GM12878 (cell line): ENCODE results near the gene COL18A1. TPM values are rescaled to one million over a fixed set of nuclear protein-coding genes. Genes with fewer than 3 reads are reported as not detected.

Experiments used
- ATAC-seq: fragments of 200-7000 bp; cut with Tn5 transposase; 3 replicates; pipeline ENCODE4 v1.9.1; 2020; ENCODE audit warnings: mild to moderate bottlenecking, moderate library complexity
- BruUV-seq: library from RNA; stranded (reverse); fragments of 400-500 nt; replicated peaks from 2 replicates; lab custom pipeline; 2021; lab: Mats Ljungman, UMichigan
- CTCF ChIA-PET: fragments of 300-600 bp; sonication (Branson Sonifier 250); formaldehyde crosslinking; extraction: SDS; loops from one replicate; lab custom pipeline; 2021; ENCODE audit warnings: inconsistent platforms; lab: Yijun Ruan, JAX
- POLR2A ChIA-PET: fragments of 350-600 bp; formaldehyde crosslinking; extraction: SDS; loops from one replicate; lab custom pipeline; 2021; ENCODE audit warnings: inconsistent platforms; lab: Charles Lee
- RAD21 ChIA-PET: fragments of 300-600 bp; sonication (Branson Sonifier 250); formaldehyde crosslinking; loops from one replicate; lab custom pipeline; 2023; ENCODE audit warnings: antibody characterized with exemption; ENCODE audit not compliant: unreplicated experiment; lab: Charles Lee
- SMC1A ChIA-PET: fragments of 300-600 bp; sonication (Branson Sonifier 250); formaldehyde crosslinking; loops from one replicate; lab custom pipeline; 2023; ENCODE audit not compliant: unreplicated experiment, uncharacterized antibody; lab: Charles Lee
- DNase-seq: peaks from one replicate; pipeline ENCODE4 v3.0.0-alpha.2; 2011; ENCODE audit warnings: low read depth, low spot score
- FAIRE-seq: peaks from 3 replicates; lab custom pipeline; 2011; peaks lifted over from hg19 to GRCh38; lab: Jason Lieb, UNC
- H2AFZ ChIP-seq: 2 replicates; pipeline ENCODE4 v1.6.0; 2011; ENCODE audit warnings: low read depth, low read length, control low read depth; ENCODE audit not compliant: control insufficient read depth
- H3K27ac ChIP-seq: 2 replicates; pipeline ENCODE4 v1.5.1; 2011; ENCODE audit warnings: control low read depth; ENCODE audit not compliant: control insufficient read depth, insufficient read depth
- H3K27me3 ChIP-seq, 2 experiments: replicated peaks in 1 of 2; 2 replicates each; pipeline versions ENCODE4 v1.6.0 to v1.6.1; 2011; ENCODE audit warnings: low read length in 1 of 2; ENCODE audit not compliant: control insufficient read depth in 2 of 2, insufficient read depth in 2 of 2
- H3K36me3 ChIP-seq, 2 experiments: 2 replicates each; pipeline ENCODE4 v1.5.1; 2011; ENCODE audit warnings: low read length in 1 of 2; ENCODE audit not compliant: control insufficient read depth in 2 of 2, insufficient read depth in 2 of 2
- H3K4me1 ChIP-seq: 2 replicates; pipeline ENCODE4 v1.6.1; 2011; ENCODE audit warnings: mild to moderate bottlenecking, low read length, moderate library complexity, mixed read lengths; ENCODE audit not compliant: control insufficient read depth, insufficient read depth
- H3K4me2 ChIP-seq: 2 replicates; pipeline ENCODE4 v1.6.0; 2011; ENCODE audit warnings: control low read depth; ENCODE audit not compliant: control insufficient read depth, insufficient read depth
- H3K4me3 ChIP-seq: fragments of 200-600 bp; sonication (generic); 2 replicates; pipeline ENCODE4 v1.5.1; 2016
- H3K79me2 ChIP-seq: 2 replicates; pipeline ENCODE4 v1.6.0; 2011; ENCODE audit warnings: low read length; ENCODE audit not compliant: control insufficient read depth, insufficient read depth
- H3K9ac ChIP-seq: 2 replicates; pipeline ENCODE4 v1.8.0; 2011; ENCODE audit warnings: low read length, control low read depth, mixed read lengths; ENCODE audit not compliant: control insufficient read depth, insufficient read depth
- H3K9me3 ChIP-seq: replicated peaks from 3 replicates; pipeline ENCODE4 v1.5.1; 2011; ENCODE audit warnings: mild to moderate bottlenecking, low read length; ENCODE audit not compliant: control insufficient read depth, insufficient read depth
- H4K20me1 ChIP-seq: 2 replicates; pipeline ENCODE4 v1.6.0; 2011; ENCODE audit not compliant: control insufficient read depth, insufficient read depth
- ATF2 ChIP-seq: IDR thresholded peaks from 2 replicates; pipeline ENCODE4 v1.6.1; 2012; ENCODE audit warnings: low read length, inconsistent platforms
- BMI1 ChIP-seq: fragments of 450-650 bp; IDR thresholded peaks from 2 replicates; pipeline ENCODE4 v1.6.1; 2016; ENCODE audit warnings: mild to moderate bottlenecking, moderate library complexity, borderline replicate concordance
- BRCA1 ChIP-seq: IDR thresholded peaks from 2 replicates; pipeline ENCODE4 v1.6.1; 2011; ENCODE audit warnings: low read depth, low read length, improper control_type of control experiment
- CHD1 ChIP-seq: IDR thresholded peaks from 2 replicates; pipeline ENCODE4 v1.6.1; 2012; ENCODE audit warnings: low read depth, low read length, improper control_type of control experiment
- GATAD2B ChIP-seq: fragments of 450-650 bp; conservative IDR thresholded peaks from 2 replicates; pipeline ENCODE4 v1.6.1; 2017; ENCODE audit warnings: low read depth, mild to moderate bottlenecking, moderate library complexity
- HCFC1 ChIP-seq: fragments of 150-350 bp; IDR thresholded peaks from 2 replicates; pipeline ENCODE4 v1.6.1; 2014; ENCODE audit warnings: low read length
- HDGF ChIP-seq: fragments of 450-650 bp; IDR thresholded peaks from 2 replicates; pipeline ENCODE4 v1.6.1; 2016; ENCODE audit warnings: antibody characterized with exemption
- IRF3 ChIP-seq: fragments of 450-650 bp; IDR thresholded peaks from 2 replicates; pipeline ENCODE4 v1.6.1; 2014; ENCODE audit warnings: mild to moderate bottlenecking
- MEF2A ChIP-seq: IDR thresholded peaks from 2 replicates; pipeline ENCODE4 v1.6.1; 2011; ENCODE audit warnings: low read depth, mild to moderate bottlenecking, low read length, moderate library complexity; ENCODE audit not compliant: insufficient read depth
- NR2C1 ChIP-seq: fragments of 450-650 bp; IDR thresholded peaks from 2 replicates; pipeline ENCODE4 v1.6.1; 2017; ENCODE audit warnings: antibody characterized with exemption, mild to moderate bottlenecking, moderate library complexity
- POLR2AphosphoS2 ChIP-seq: IDR thresholded peaks from 2 replicates; pipeline ENCODE4 v1.6.1; 2011; ENCODE audit warnings: low read depth, mild to moderate bottlenecking, low read length, improper control_type of control experiment, moderate library complexity
- RUNX3 ChIP-seq: IDR thresholded peaks from 2 replicates; pipeline ENCODE4 v1.6.1; 2012; ENCODE audit warnings: low read length, inconsistent platforms
- SPI1 ChIP-seq: IDR thresholded peaks from 2 replicates; pipeline ENCODE4 v1.6.1; 2011; ENCODE audit warnings: low read depth, mild to moderate bottlenecking, low read length, moderate library complexity, borderline replicate concordance; ENCODE audit not compliant: insufficient read depth
- TCF12 ChIP-seq: IDR thresholded peaks from 2 replicates; pipeline ENCODE4 v1.6.1; 2011; ENCODE audit warnings: low read depth, mild to moderate bottlenecking, low read length
- TCF7 ChIP-seq: IDR thresholded peaks from 2 replicates; pipeline ENCODE4 v1.6.1; 2014; ENCODE audit warnings: antibody characterized with exemption, borderline replicate concordance
- WGBS: methylation state at CpG from one replicate; pipeline ENCODE4 v1.1.6; 2016; ENCODE audit warnings: low lambda C conversion rate; ENCODE audit not compliant: insufficient replicate concordance, insufficient coverage; ENCODE audit errors: missing lambda C conversion rate; 5-methylcytosine and 5-hydroxymethylcytosine counted together
- in situ Hi-C: fragments of 300-500 bp; cut with MboI; formaldehyde crosslinking; loops from 9 replicates; pipeline ENCODE4 v1.14.3; 2018; ENCODE audit warnings: mixed read lengths
- intact Hi-C: fragments of 100-400 bp; cut with micrococcal nuclease; formaldehyde crosslinking; loops from one replicate; pipeline ENCODE4 v1.14.2; 2022; ENCODE audit not compliant: unreplicated experiment
- polyA plus RNA-seq, 11 experiments: library from polyadenylated mRNA; depleted of rRNA in 4 of 11; unstranded in 6 of 11; stranded (reverse) in 5 of 11; fragments of >200 nt; fragmentation: Nextera tagmentation in 4 of 11; fragmentation: Illumina TruSeq in 1 of 11; extraction: Ambion mirVana in 4 of 11; extraction: Trizol in 1 of 11; gene quantifications; 1 replicate in 1 of 11; 2 replicates in 10 of 11; pipeline versions ENCODE4 v1.2.1 to v1.2.3, GENCODE V29; 2011 to 2016; ENCODE audit warnings: inconsistent platforms in 2 of 11, missing spikeins in 2 of 11, low read depth in 1 of 11
- total RNA-seq, 4 experiments: library from RNA; depleted of rRNA in 3 of 4; stranded (reverse); fragments of >200 nt in 3 of 4; fragmentation: Illumina TruSeq in 1 of 4; extraction: Trizol in 1 of 4; gene quantifications; 2 replicates each; pipeline versions ENCODE4 v1.2.1 to v1.2.3, GENCODE V29; 2013 to 2021

Gene COL18A1
- total and polyA plus RNA-seq, 10 of the 15 experiments (the other 5 are each of a cell fraction or from before 2014, with no cell fraction given): under 0.01 to 0.49 (median 0.09) TPM; not detected in 3

GRCh38 chr21:45383615-45384201, 21.3 kb upstream of the COL18A1 start:
- in situ Hi-C loops: no loop called here
- Histone ChIP-seq H3K4me2 (no peak overlapping the region), H3K27ac (no peak overlapping the region), H3K79me2 (no peaks in the 10 kb centered on the region), H3K36me3 (no peaks in the 10 kb centered on the region), H3K4me3 (no peak overlapping the region), H3K9me3 (no peaks in the 10 kb centered on the region), H3K9ac (no peak overlapping the region), H3K4me1 (no peaks in the 10 kb centered on the region)
- DNase-seq: no peak
- FAIRE-seq: no peak
- CTCF ChIA-PET: no interaction called here
- WGBS: 55% methylated on average over 26 of the region's 26 CpGs
- intact Hi-C loops: no loop called here
- no TSS peak for BruUV-seq
- ATAC-seq: no peak
- RAD21 ChIA-PET: no interaction called here
- SMC1A ChIA-PET: no interaction called here
- POLR2A ChIA-PET: no interaction called here
- TF ChIP-seq TCF7: no peak
- no peak for TF ChIP-seq NR2C1
- no peak for TF ChIP-seq GATAD2B
- TF ChIP-seq POLR2AphosphoS2: no peak
- no peak for TF ChIP-seq BRCA1
- TF ChIP-seq HDGF: no peak
- no peak for TF ChIP-seq ATF2
- TF ChIP-seq HCFC1: no peak
- no peak for TF ChIP-seq IRF3
- TF ChIP-seq MEF2A: no peak
- TF ChIP-seq RUNX3: no peak
- no peak for TF ChIP-seq TCF12
- no peak for TF ChIP-seq SPI1
- no peak for TF ChIP-seq BMI1
- no peak for TF ChIP-seq CHD1
- TF ChIP-seq, all 136 proteins: peak for 0
- H3K27me3 ChIP-seq: peaks cover 0 to 2% of the 10 kb centered on the region in 2 experiments; a peak in 2 of 4 replicates
- no peaks in the 10 kb centered on the region for H4K20me1 ChIP-seq
- no peak overlapping the region for H2AFZ ChIP-seq
